ENCODE measurements around the gene CTIF. TPM values are rescaled to one million over a fixed set of nuclear protein-coding genes. Genes with fewer than 3 reads are reported as not detected.
A peak's percentile ranks its signal among the peaks of the same experiment; 100 is the strongest.

The CTIF gene
- total and polyA plus RNA-seq, 4 donors, result 12.2 to 45.7 (median 32.6) TPM

DNA sequence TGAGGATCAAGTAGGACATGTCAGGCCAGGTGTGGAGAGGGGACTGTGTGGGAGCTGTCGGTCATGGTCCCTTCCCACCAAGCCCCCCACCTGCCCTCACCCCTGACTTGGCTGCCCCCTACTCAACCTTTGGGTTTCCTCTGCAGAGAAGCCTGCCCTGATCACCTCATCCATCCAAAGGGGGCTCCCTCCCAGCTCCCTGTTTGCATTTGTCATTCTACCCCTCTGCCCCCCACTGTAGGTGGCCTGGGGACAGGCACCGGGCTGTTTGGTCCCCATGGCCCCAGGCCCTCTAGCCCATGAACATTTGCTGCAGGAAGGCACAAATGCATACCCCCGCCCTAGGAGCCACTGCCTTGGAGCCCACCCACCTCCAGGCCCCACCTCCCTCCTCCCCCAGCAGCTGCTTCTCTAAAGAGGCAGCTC is 296.9 kb downstream of the CTIF start:
- no peak for DNase-seq
- H3K27ac ChIP-seq (ENCODE audit: low read depth in 1 of 2, low read length in 1 of 2), result no peak overlapping the region
- H3K27me3 ChIP-seq (ENCODE audit: control insufficient read depth in 3 of 3, insufficient read depth in 3 of 3, low read length in 2 of 3), result no peaks in the 10 kb centered on the region
- no peak for ATAC-seq (ENCODE audit: insufficient read depth, low FRiP score)
- H3K4me3 ChIP-seq, result no peak overlapping the region
- 93 to 95% methylated on average over 3 of the region's 3 CpGs for WGBS, 2 donors
- H3K9me3 ChIP-seq (ENCODE audit: control insufficient read depth in 4 of 4, insufficient read depth in 3 of 4, low read length in 3 of 4), result no peaks in the 10 kb centered on the region
- no peak overlapping the region for H3K9ac ChIP-seq (ENCODE audit: insufficient read depth in 1 of 2, low read length in 2 of 2)
- TF ChIP-seq, protein P1, sequence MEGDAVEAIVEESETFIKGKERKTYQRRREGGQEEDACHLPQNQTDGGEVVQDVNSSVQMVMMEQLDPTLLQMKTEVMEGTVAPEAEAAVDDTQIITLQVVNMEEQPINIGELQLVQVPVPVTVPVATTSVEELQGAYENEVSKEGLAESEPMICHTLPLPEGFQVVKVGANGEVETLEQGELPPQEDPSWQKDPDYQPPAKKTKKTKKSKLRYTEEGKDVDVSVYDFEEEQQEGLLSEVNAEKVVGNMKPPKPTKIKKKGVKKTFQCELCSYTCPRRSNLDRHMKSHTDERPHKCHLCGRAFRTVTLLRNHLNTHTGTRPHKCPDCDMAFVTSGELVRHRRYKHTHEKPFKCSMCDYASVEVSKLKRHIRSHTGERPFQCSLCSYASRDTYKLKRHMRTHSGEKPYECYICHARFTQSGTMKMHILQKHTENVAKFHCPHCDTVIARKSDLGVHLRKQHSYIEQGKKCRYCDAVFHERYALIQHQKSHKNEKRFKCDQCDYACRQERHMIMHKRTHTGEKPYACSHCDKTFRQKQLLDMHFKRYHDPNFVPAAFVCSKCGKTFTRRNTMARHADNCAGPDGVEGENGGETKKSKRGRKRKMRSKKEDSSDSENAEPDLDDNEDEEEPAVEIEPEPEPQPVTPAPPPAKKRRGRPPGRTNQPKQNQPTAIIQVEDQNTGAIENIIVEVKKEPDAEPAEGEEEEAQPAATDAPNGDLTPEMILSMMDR (IDR thresholded peaks at IDR 0.05; ENCODE audit: control extremely low read depth, extremely low read depth), result no peak
- H3K36me3 ChIP-seq (ENCODE audit: control insufficient read depth in 4 of 4, insufficient read depth in 4 of 4, low read length in 4 of 4), result peaks cover 0 to 2% (median 0%) of the 10 kb centered on the region in 4 donors
- H3K4me1 ChIP-seq (ENCODE audit: control insufficient read depth in 5 of 5, insufficient read depth in 5 of 5, low read length in 5 of 5), result peaks cover 0 to 36% (median 23%) of the 10 kb centered on the region in 5 donors

DNA sequence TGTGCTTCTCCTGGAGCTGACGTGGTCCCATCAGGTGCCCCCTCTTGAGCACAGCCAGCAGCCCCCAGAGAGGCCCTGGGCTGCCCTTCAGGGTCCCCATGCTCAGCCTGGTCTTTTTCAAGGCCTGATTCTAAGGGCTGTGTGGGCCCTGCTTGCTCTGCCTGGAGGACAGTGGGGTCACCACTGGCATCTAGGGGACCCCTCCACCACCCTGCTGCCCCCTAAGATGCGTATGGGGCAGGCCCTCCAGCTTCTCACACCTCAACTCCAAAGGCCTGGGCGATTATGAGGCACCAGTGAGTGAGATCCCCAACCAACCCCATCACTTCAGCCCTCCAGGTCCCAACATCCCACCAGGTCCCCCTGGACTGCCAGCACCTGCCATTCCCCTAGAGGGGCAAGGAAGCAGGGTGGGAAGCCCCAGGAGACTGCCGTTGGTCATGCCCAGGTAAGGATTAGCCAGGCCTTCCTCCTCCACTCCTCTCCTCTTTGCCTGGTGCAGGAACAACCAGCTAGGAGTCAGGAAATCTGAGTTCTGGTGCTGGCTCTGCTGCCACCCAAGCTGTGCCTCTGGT is 297.5 kb downstream of the CTIF start:
- no peak overlapping the region for H3K9ac ChIP-seq (ENCODE audit: insufficient read depth in 1 of 2, low read length in 2 of 2)
- peaks cover 0 to 2% (median 0%) of the 10 kb centered on the region in 4 donors for H3K36me3 ChIP-seq (ENCODE audit: control insufficient read depth in 4 of 4, insufficient read depth in 4 of 4, low read length in 4 of 4)
- DNase-seq, result no peak
- no peaks in the 10 kb centered on the region for H3K27me3 ChIP-seq (ENCODE audit: control insufficient read depth in 3 of 3, insufficient read depth in 3 of 3, low read length in 2 of 3)
- 61 to 94% methylated on average over 4 of the region's 4 CpGs for WGBS, 2 donors
- ATAC-seq (ENCODE audit: insufficient read depth, low FRiP score), result no peak
- TF ChIP-seq, protein P1 (IDR thresholded peaks at IDR 0.05; ENCODE audit: control extremely low read depth, extremely low read depth), result no peak
- H3K4me1 ChIP-seq (ENCODE audit: control insufficient read depth in 5 of 5, insufficient read depth in 5 of 5, low read length in 5 of 5), result peaks cover 0 to 41% (median 26%) of the 10 kb centered on the region in 5 donors
- no peak overlapping the region for H3K4me3 ChIP-seq
- no peaks in the 10 kb centered on the region for H3K9me3 ChIP-seq (ENCODE audit: control insufficient read depth in 4 of 4, insufficient read depth in 3 of 4, low read length in 3 of 4)
- no peak overlapping the region for H3K27ac ChIP-seq (ENCODE audit: low read depth in 1 of 2, low read length in 1 of 2)

DNA sequence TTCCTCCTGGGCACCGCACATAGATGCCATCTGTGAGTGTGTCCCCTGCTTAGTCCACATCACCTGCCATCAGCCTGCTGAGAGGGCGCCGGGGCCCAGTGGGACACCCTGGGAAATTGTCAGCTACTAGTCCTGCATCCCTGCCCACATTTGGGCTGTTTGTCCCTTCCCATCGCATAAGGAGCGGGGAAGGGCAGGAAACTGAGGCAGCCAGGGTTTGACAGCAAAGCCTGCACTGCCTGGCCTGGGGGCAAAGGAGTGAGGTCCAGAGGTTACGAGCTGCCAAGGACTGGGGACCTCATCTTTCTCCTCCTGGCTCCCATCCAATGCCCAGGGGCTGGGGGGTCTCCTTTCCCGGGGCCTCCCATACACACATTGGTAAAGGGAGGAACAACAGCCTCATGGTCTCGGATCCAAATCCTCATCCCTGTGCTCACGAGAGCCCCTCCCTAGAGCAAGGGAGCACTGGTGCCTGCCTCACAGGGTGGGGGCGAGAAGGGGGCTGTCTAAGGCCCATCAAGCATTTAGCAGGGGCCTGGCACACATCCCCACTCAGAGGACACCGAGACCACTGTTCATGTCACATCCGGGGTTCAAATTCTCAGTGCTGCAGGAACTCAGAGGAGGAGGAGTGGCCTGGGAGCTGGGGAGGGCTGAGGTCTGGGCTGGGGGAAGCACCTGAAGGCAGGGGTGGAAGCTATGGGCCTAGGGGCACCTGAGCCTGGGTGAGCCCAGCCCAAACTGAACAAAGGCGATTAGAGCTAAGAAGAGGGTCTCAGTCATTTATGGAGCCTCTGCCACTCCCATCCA is 298.2 kb downstream of the CTIF start:
- H3K27me3 ChIP-seq (ENCODE audit: control insufficient read depth in 3 of 3, insufficient read depth in 3 of 3, low read length in 2 of 3), result no peaks in the 10 kb centered on the region
- H3K27ac ChIP-seq (ENCODE audit: low read depth in 1 of 2, low read length in 1 of 2), result no peak overlapping the region
- no peak overlapping the region for H3K9ac ChIP-seq (ENCODE audit: insufficient read depth in 1 of 2, low read length in 2 of 2)
- H3K4me3 ChIP-seq, result no peak overlapping the region
- H3K9me3 ChIP-seq (ENCODE audit: control insufficient read depth in 4 of 4, insufficient read depth in 3 of 4, low read length in 3 of 4), result no peaks in the 10 kb centered on the region
- ATAC-seq (ENCODE audit: insufficient read depth, low FRiP score), result no peak
- 94 to 96% methylated on average over 13 of the region's 13 CpGs for WGBS, 2 donors
- peak in 1 of 3 donors; percentile 8 for DNase-seq
- H3K4me1 ChIP-seq (ENCODE audit: control insufficient read depth in 5 of 5, insufficient read depth in 5 of 5, low read length in 5 of 5), result peaks cover 0 to 48% (median 32%) of the 10 kb centered on the region in 5 donors
- peaks cover 0 to 2% (median 0%) of the 10 kb centered on the region in 4 donors for H3K36me3 ChIP-seq (ENCODE audit: control insufficient read depth in 4 of 4, insufficient read depth in 4 of 4, low read length in 4 of 4)
- TF ChIP-seq, protein P1 (IDR thresholded peaks at IDR 0.05; ENCODE audit: control extremely low read depth, extremely low read depth), result no peak
